A673 (cell line): Measurements from ENCODE around the gene KCNAB3.

Experiments
- EZH2 ChIP-seq: fragments of 200-600 bp; sonication (generic); IDR thresholded peaks from 2 replicates; pipeline ENCODE4 v1.6.1; 2017; ENCODE audit warnings: borderline replicate concordance, low read depth, mild to moderate bottlenecking, mixed read lengths, antibody characterized with exemption, low read length; ENCODE audit not compliant: poor library complexity, severe bottlenecking
- TF ChIP-seq, protein P1 (sequence below): fragments of 300-800, 200-600 bp; sonication (generic); conservative IDR thresholded peaks from 2 replicates; pipeline ENCODE4 v1.5.1; 2017; ENCODE audit warnings: low read depth, mild to moderate bottlenecking, antibody characterized with exemption, low read length, moderate library complexity, mixed read lengths

DNA sequence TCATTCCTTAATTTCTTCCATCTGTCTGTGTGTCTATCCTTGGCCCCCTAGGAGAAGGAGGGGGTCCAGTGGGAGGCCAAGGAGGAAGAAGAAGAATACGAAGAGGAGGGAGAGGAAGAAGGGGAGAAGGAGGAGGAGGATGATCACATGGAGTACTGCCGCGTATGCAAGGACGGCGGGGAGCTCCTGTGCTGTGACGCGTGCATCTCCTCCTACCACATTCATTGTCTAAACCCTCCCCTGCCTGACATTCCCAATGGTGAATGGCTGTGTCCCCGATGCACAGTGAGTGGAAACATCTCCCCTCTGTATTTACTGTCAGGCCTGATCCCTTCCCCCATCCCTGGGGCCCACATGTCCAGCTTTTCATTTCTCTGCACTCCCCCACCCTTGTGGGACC lies 34.8 kb downstream of the KCNAB3 start:
- TF ChIP-seq, protein P1, sequence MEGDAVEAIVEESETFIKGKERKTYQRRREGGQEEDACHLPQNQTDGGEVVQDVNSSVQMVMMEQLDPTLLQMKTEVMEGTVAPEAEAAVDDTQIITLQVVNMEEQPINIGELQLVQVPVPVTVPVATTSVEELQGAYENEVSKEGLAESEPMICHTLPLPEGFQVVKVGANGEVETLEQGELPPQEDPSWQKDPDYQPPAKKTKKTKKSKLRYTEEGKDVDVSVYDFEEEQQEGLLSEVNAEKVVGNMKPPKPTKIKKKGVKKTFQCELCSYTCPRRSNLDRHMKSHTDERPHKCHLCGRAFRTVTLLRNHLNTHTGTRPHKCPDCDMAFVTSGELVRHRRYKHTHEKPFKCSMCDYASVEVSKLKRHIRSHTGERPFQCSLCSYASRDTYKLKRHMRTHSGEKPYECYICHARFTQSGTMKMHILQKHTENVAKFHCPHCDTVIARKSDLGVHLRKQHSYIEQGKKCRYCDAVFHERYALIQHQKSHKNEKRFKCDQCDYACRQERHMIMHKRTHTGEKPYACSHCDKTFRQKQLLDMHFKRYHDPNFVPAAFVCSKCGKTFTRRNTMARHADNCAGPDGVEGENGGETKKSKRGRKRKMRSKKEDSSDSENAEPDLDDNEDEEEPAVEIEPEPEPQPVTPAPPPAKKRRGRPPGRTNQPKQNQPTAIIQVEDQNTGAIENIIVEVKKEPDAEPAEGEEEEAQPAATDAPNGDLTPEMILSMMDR: no peak
- TF ChIP-seq EZH2: no peak
